Gastroesophageal sphincter (tissue), 4 donors: ENCODE results near the gene INTS14. TPM values are rescaled to one million over a fixed set of nuclear protein-coding genes. Genes with fewer than 3 reads are reported as not detected.
A peak's percentile ranks its signal among the peaks of the same experiment; 100 is the strongest.

Experiments used
- ATAC-seq: fragments of 150-250 bp; one replicate; pipeline ENCODE4 v1.9.1; 2016; ENCODE audit warnings: mild to moderate bottlenecking, moderate library complexity
- H3K27ac ChIP-seq, 4 donors: fragments of 200-600 bp; sonication (generic) in 3 of 4; 1 replicate in 3 of 4; 2 replicates in 1 of 4; pipeline ENCODE4 v1.5.1; 2016 to 2019
- H3K27me3 ChIP-seq: fragments of 200-600 bp; sonication (generic); one replicate; pipeline ENCODE4 v1.5.1; 2019
- H3K36me3 ChIP-seq, 2 donors: fragments of 200-600 bp; sonication (generic); one replicate each; pipeline ENCODE4 v1.5.1; 2019; ENCODE audit warnings: control low read depth in 1 of 2
- H3K4me1 ChIP-seq, 3 donors: fragments of 200-600 bp; sonication (generic); 1 replicate in 2 of 3; 2 replicates in 1 of 3; pipeline ENCODE4 v1.5.1; 2016 to 2019; ENCODE audit warnings: control low read depth in 2 of 3
- H3K4me3 ChIP-seq, 2 donors: fragments of 200-600 bp; sonication (generic); one replicate each; pipeline ENCODE4 v1.5.1; 2019; ENCODE audit warnings: mild to moderate bottlenecking in 1 of 2, moderate library complexity in 1 of 2
- H3K9me3 ChIP-seq, 3 donors: fragments of 200-600 bp; sonication (generic); one replicate each; pipeline ENCODE4 v1.5.1; 2017 to 2019; ENCODE audit warnings: control low read depth in 2 of 3
- EP300 ChIP-seq: sonication (generic); formaldehyde crosslinking; IDR thresholded peaks from one replicate; pipeline ENCODE4 v1.6.1; 2017; ENCODE audit warnings: antibody characterized with exemption, mild to moderate bottlenecking
- POLR2A ChIP-seq, 2 donors: fragments of 450-650 bp; IDR thresholded peaks; one replicate each; pipeline ENCODE4 v1.6.1; 2017; ENCODE audit warnings: antibody characterized with exemption in 2 of 2, mild to moderate bottlenecking in 2 of 2, moderate library complexity in 1 of 2
- POLR2AphosphoS5 ChIP-seq: sonication (generic); formaldehyde crosslinking; IDR thresholded peaks from one replicate; pipeline ENCODE4 v1.6.1; 2017; ENCODE audit warnings: antibody characterized with exemption
- WGBS, 2 donors: methylation state at CpG; one replicate each; pipeline ENCODE4 v1.1.5; 2018; ENCODE audit warnings: low coverage in 1 of 2; 5-methylcytosine and 5-hydroxymethylcytosine counted together
- small RNA-seq, 4 donors: library from RNA; depleted of rRNA; stranded (forward); fragments of <200 nt; gene quantifications; one replicate each; pipeline ENCODE3, GENCODE V24; 2016
- total RNA-seq, 4 donors: library from RNA; depleted of rRNA; stranded (reverse); fragments of >200 nt; gene quantifications; one replicate each; pipeline ENCODE4 v1.1.0, GENCODE V29; 2016
- TF ChIP-seq, protein P1 (sequence below), 4 experiments: fragments of 200-600 bp in 2 of 4; fragments of 450-650 bp in 2 of 4; sonication (generic) in 1 of 4; IDR thresholded peaks; one replicate each; pipeline ENCODE4 v1.5.1; 2017 to 2019; ENCODE audit warnings: antibody characterized with exemption in 4 of 4, mild to moderate bottlenecking in 2 of 4, moderate library complexity in 2 of 4

INTS14 gene
- total RNA-seq, 4 donors from 2014 or later, result 23.8 to 33.5 (median 28.8) TPM

GRCh38 chr15:65529762-65530317, 81.1 kb downstream of the INTS14 start:
- TF ChIP-seq, protein P1, sequence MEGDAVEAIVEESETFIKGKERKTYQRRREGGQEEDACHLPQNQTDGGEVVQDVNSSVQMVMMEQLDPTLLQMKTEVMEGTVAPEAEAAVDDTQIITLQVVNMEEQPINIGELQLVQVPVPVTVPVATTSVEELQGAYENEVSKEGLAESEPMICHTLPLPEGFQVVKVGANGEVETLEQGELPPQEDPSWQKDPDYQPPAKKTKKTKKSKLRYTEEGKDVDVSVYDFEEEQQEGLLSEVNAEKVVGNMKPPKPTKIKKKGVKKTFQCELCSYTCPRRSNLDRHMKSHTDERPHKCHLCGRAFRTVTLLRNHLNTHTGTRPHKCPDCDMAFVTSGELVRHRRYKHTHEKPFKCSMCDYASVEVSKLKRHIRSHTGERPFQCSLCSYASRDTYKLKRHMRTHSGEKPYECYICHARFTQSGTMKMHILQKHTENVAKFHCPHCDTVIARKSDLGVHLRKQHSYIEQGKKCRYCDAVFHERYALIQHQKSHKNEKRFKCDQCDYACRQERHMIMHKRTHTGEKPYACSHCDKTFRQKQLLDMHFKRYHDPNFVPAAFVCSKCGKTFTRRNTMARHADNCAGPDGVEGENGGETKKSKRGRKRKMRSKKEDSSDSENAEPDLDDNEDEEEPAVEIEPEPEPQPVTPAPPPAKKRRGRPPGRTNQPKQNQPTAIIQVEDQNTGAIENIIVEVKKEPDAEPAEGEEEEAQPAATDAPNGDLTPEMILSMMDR (IDR thresholded peaks at IDR 0.05), result no peak
- TF ChIP-seq POLR2A (IDR thresholded peaks at IDR 0.05) (no peak), EP300 (no peak), POLR2AphosphoS5 (no peak)
- H3K4me1 ChIP-seq, result peaks cover 0 to 34% (median 2%) of the 10 kb centered on the region in 3 donors
- H3K4me3 ChIP-seq, result peak overlapping the region; percentile 79
- H3K9me3 ChIP-seq, result no peaks in the 10 kb centered on the region
- 48 to 50% methylated on average over 12 of the region's 13 CpGs for WGBS, 2 donors
- H3K27ac ChIP-seq, result peak overlapping the region; percentile 19 to 84 (median 75)
- ATAC-seq, result no peak
- H3K36me3 ChIP-seq, result no peaks in the 10 kb centered on the region
- H3K27me3 ChIP-seq, result no peaks in the 10 kb centered on the region

Small RNAs within 50 kb of the gene (small RNA-seq; reads per million reads assigned to genes)
- 0 reads per million in 4 donors for gene RNU6-19P

Other genes starting within 250 kb of the INTS14 start
- gene IGDCC3, start 233.1 kb downstream of the INTS14 start, total RNA-seq, result under 1 TPM in 1 of 4 donors, not detected in 3; 0.13 TPM
- 1 to 10 TPM in 3 of 4 donors, under 1 TPM in 1; 0.40 to 3.4 (median 1.8) TPM for gene IGDCC4, start 188.2 kb downstream of the INTS14 start, total RNA-seq
- 10 to 100 TPM; 33.1 to 66.9 (median 47.9) TPM for gene DPP8, start 93.4 kb downstream of the INTS14 start, total RNA-seq
- gene HACD3, start 80.7 kb downstream of the INTS14 start, total RNA-seq, result 10 to 100 TPM; 26.0 to 34.9 (median 29.6) TPM
- gene SLC24A1, start 10.8 kb upstream of the INTS14 start, total RNA-seq, result 1 to 10 TPM; 2.7 to 4.6 (median 3.9) TPM
- 10 to 100 TPM; 20.3 to 42.3 (median 33.7) TPM for gene DENND4A, start 181.2 kb upstream of the INTS14 start, total RNA-seq